CD14-positive monocyte (primary cell): ENCODE measurements around the gene SDK1. TPM values are rescaled to one million over a fixed set of nuclear protein-coding genes. Genes with fewer than 3 reads are reported as not detected.

Experiments
- DNase-seq, 3 donors: peaks; one replicate each; pipeline ENCODE4 v3.0.0-alpha.2; 2011 to 2022
- H2AFZ ChIP-seq: 2 replicates; pipeline ENCODE4 v1.6.0; 2012; ENCODE audit warnings: mild to moderate bottlenecking, low read depth, low read length, inconsistent platforms; ENCODE audit not compliant: insufficient read depth, poor library complexity, severe bottlenecking
- H3K27ac ChIP-seq, 2 donors: 1 replicate in 1 of 2; 2 replicates in 1 of 2; pipeline ENCODE4 v1.5.1; 2012 to 2013; ENCODE audit warnings: low read length in 2 of 2, control low read depth in 1 of 2, inconsistent platforms in 1 of 2, low read depth in 1 of 2, mild to moderate bottlenecking in 1 of 2
- H3K27me3 ChIP-seq, 2 donors: one replicate each; pipeline versions ENCODE4 v1.6.0 to v1.6.1; 2011 to 2013; ENCODE audit warnings: low read length in 2 of 2; ENCODE audit not compliant: control insufficient read depth in 2 of 2, insufficient read depth in 2 of 2
- H3K36me3 ChIP-seq, 2 donors: replicated peaks in 1 of 2; 1 replicate in 1 of 2; 2 replicates in 1 of 2; pipeline versions ENCODE4 v1.5.1 to v1.6.1; 2012 to 2013; ENCODE audit warnings: low read length in 2 of 2, control low read depth in 1 of 2, inconsistent platforms in 1 of 2, mild to moderate bottlenecking in 1 of 2; ENCODE audit not compliant: insufficient read depth in 2 of 2, control insufficient read depth in 1 of 2
- H3K4me1 ChIP-seq, 2 donors: 1 replicate in 1 of 2; 2 replicates in 1 of 2; pipeline versions ENCODE4 v1.5.1 to v1.6.1; 2012 to 2013; ENCODE audit warnings: low read length in 2 of 2, control low read depth in 1 of 2, inconsistent platforms in 1 of 2, mild to moderate bottlenecking in 1 of 2, moderate library complexity in 1 of 2; ENCODE audit not compliant: insufficient read depth in 2 of 2, control insufficient read depth in 1 of 2
- H3K4me2 ChIP-seq: replicated peaks from 2 replicates; pipeline ENCODE3; 2012; ENCODE audit warnings: low read length, moderate library complexity, mild to moderate bottlenecking; ENCODE audit not compliant: poor library complexity, severe bottlenecking; ENCODE audit errors: extremely low read depth
- H3K4me3 ChIP-seq, 3 experiments: fragments of 200-600 bp in 1 of 3; sonication (generic) in 1 of 3; replicated peaks in 1 of 3; 1 replicate in 2 of 3; 2 replicates in 1 of 3; pipeline ENCODE4 v1.5.1; 2011 to 2013; ENCODE audit warnings: low read length in 3 of 3, mild to moderate bottlenecking in 3 of 3, control low read depth in 2 of 3, low read depth in 2 of 3, inconsistent platforms in 1 of 3, moderate library complexity in 1 of 3
- H3K79me2 ChIP-seq: 2 replicates; pipeline ENCODE4 v1.6.0; 2012; ENCODE audit warnings: mild to moderate bottlenecking, control low read depth, inconsistent platforms, low read length, moderate library complexity; ENCODE audit not compliant: insufficient read depth
- H3K9ac ChIP-seq: 2 replicates; pipeline ENCODE4 v1.6.0; 2017; ENCODE audit warnings: low read length, mild to moderate bottlenecking; ENCODE audit not compliant: insufficient read depth, poor library complexity, severe bottlenecking
- H3K9me3 ChIP-seq, 2 donors: replicated peaks in 1 of 2; 1 replicate in 1 of 2; 2 replicates in 1 of 2; pipeline versions ENCODE4 v1.5.1 to v1.6.1; 2012 to 2013; ENCODE audit warnings: low read length in 2 of 2, control low read depth in 1 of 2; ENCODE audit not compliant: control insufficient read depth in 1 of 2, insufficient read depth in 1 of 2
- H4K20me1 ChIP-seq: 2 replicates; pipeline ENCODE4 v1.6.0; 2012; ENCODE audit warnings: mild to moderate bottlenecking, low read length, control low read depth, moderate library complexity; ENCODE audit not compliant: insufficient read depth
- H3K27ac Mint-ChIP-seq, 7 donors: one replicate each; pipeline ENCODE4 v1.8.0; 2020; ENCODE audit warnings: mild to moderate bottlenecking in 7 of 7, mixed read lengths in 7 of 7, moderate library complexity in 6 of 7, inconsistent platforms in 2 of 7
- H3K27me3 Mint-ChIP-seq, 3 donors: one replicate each; pipeline ENCODE4 v1.8.0; 2021 to 2022; ENCODE audit warnings: low read depth in 3 of 3, mild to moderate bottlenecking in 3 of 3, mixed read lengths in 3 of 3, moderate library complexity in 3 of 3, inconsistent platforms in 1 of 3
- H3K36me3 Mint-ChIP-seq, 2 donors: one replicate each; pipeline ENCODE4 v1.8.0; 2020; ENCODE audit warnings: mixed read lengths in 2 of 2, inconsistent platforms in 1 of 2, mild to moderate bottlenecking in 1 of 2
- H3K4me1 Mint-ChIP-seq: one replicate; pipeline ENCODE4 v1.8.0; 2020; ENCODE audit warnings: mild to moderate bottlenecking, mixed read lengths
- H3K4me3 Mint-ChIP-seq, 2 donors: one replicate each; pipeline ENCODE4 v1.8.0; 2020; ENCODE audit warnings: mild to moderate bottlenecking in 2 of 2, mixed read lengths in 2 of 2, moderate library complexity in 1 of 2
- H3K9me3 Mint-ChIP-seq, 7 donors: one replicate each; pipeline ENCODE4 v1.8.0; 2020 to 2022; ENCODE audit warnings: mixed read lengths in 7 of 7, mild to moderate bottlenecking in 6 of 7, moderate library complexity in 6 of 7, inconsistent platforms in 2 of 7
- CTCF ChIP-seq: fragments of 200-600 bp; IDR thresholded peaks from one replicate; pipeline ENCODE4 v1.8.0; 2022; ENCODE audit warnings: antibody characterized with exemption, mild to moderate bottlenecking
- WGBS: methylation state at CpG from one replicate; pipeline ENCODE4 v1.1.5; 2013; ENCODE audit warnings: missing lambda C conversion rate; ENCODE audit not compliant: insufficient coverage; 5-methylcytosine and 5-hydroxymethylcytosine counted together
- intact Hi-C, 2 donors: fragments of 100-400 bp; cut with micrococcal nuclease; formaldehyde crosslinking; loops; one replicate each; pipeline versions ENCODE4 v1.15.0 to v1.15.1; 2023
- polyA plus RNA-seq, 3 donors: library from polyadenylated mRNA; depleted of rRNA in 1 of 3; unstranded in 2 of 3; stranded (reverse) in 1 of 3; fragments of 300-500 nt in 2 of 3; fragments of >200 nt in 1 of 3; fragmentation: Illumina TruSeq in 2 of 3; gene quantifications; 1 replicate in 2 of 3; 2 replicates in 1 of 3; pipeline ENCODE4 v1.2.3, GENCODE V29; 2012 to 2021

The SDK1 gene
- polyA plus RNA-seq, 3 donors = 0.01 TPM; not detected in 2

DNA sequence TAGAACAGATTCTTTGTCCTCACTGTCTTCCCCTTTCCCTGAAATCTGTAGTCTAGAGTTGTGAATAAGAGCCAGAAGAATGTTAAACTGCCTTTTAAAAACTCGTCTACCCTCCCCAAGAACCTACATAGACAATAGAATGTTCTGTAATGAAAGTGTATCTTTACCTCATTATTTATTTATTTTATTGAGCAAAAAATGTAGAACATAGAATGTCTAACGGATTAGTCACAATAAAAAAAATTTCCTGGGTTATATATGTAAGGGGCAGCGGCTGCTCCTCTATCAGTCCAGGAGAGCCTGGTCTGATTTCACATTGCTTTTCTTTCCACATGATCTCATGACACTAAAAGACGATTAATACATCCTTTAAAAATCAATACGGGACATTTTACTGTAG, 135.7 kb downstream of the SDK1 start:
- Histone ChIP-seq H3K4me1 (no peaks in the 10 kb centered on the region), H2AFZ (no peak overlapping the region), H3K27ac (no peak overlapping the region), H3K4me2 (no peak overlapping the region), H3K9me3 (no peaks in the 10 kb centered on the region), H3K79me2 (no peaks in the 10 kb centered on the region), H4K20me1 (no peaks in the 10 kb centered on the region), H3K9ac (no peak overlapping the region), H3K36me3 (no peaks in the 10 kb centered on the region), H3K4me3 (no peak overlapping the region), H3K27me3 (no peaks in the 10 kb centered on the region)
- Mint-ChIP-seq H3K4me3 (no peak overlapping the region), H3K4me1 (no peaks in the 10 kb centered on the region), H3K27me3 (peaks cover 0 to 2% (median 1%) of the 10 kb centered on the region in 3 donors), H3K36me3 (no peaks in the 10 kb centered on the region), H3K9me3 (peaks cover 0 to under 1% (median 0%) of the 10 kb centered on the region in 7 donors), H3K27ac (no peak overlapping the region)
- intact Hi-C loops = no loop called here
- TF ChIP-seq CTCF = no peak
- WGBS = no CpG with 5 or more reads among the region's 5 CpGs
- no peak for DNase-seq

- no peaks in the 10 kb centered on the region for H3K79me2 ChIP-seq
- Mint-ChIP-seq H3K36me3 (no peaks in the 10 kb centered on the region), H3K4me1 (no peaks in the 10 kb centered on the region), H3K4me3 (no peak overlapping the region), H3K27ac (no peak overlapping the region), H3K9me3 (peaks cover 0 to 3% (median 0%) of the 10 kb centered on the region in 7 donors), H3K27me3 (peaks cover 0 to 2% (median 1%) of the 10 kb centered on the region in 3 donors)
- no peak for DNase-seq
- TF ChIP-seq CTCF = no peak
- no peaks in the 10 kb centered on the region for H3K36me3 ChIP-seq
- no peaks in the 10 kb centered on the region for H3K27me3 ChIP-seq
- no peak overlapping the region for H3K27ac ChIP-seq
- H4K20me1 ChIP-seq = no peaks in the 10 kb centered on the region
- no peaks in the 10 kb centered on the region for H3K4me1 ChIP-seq
- no peaks in the 10 kb centered on the region for H3K9me3 ChIP-seq
- no peak overlapping the region for H3K4me2 ChIP-seq
- WGBS = no CpG with 5 or more reads among the region's 6 CpGs
- no peak overlapping the region for H3K9ac ChIP-seq
- intact Hi-C loops = no loop called here
- H2AFZ ChIP-seq = no peak overlapping the region
- no peak overlapping the region for H3K4me3 ChIP-seq
Measured at GRCh38 chr7:3437467-3437866, 136.4 kb downstream of the SDK1 start.
